ENCODE measurements around the gene UBL4A.

UBL4A gene

GRCh38 chrX:154486396-154487207 is at the start of gene UBL4A:
Gene UBL4A (minus strand): TSS chrX:154486615. CDS start chrX:154486584, 31 bp downstream.
- DNase-seq (ENCODE audit: low read depth), result peak; percentile 48

DNA sequence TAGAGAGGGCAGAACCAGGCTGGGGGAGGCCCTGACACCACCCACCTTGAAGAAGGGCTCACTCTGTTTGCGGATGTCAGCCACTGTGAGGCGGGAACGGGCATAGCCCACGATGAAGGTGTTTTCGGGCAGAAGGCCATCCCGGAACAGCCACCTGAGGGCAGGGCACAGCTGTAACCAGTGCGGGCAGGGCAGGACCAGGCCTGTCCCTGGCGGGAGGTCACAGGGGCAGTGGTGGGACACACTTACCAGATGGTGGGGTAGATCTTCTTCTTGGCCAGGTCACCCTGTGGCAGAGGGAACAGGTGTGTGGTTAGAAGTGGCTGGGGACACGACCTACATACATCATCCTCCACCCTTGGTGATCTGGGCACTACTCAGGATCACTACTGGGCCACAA is 49.5 kb upstream of the UBL4A start:
- no peak for DNase-seq (ENCODE audit: low read depth)

GRCh38 chrX:154534526-154535322 is 48.3 kb upstream of the UBL4A start:
- DNase-seq (ENCODE audit: low read depth), result peak; percentile 77

DNA sequence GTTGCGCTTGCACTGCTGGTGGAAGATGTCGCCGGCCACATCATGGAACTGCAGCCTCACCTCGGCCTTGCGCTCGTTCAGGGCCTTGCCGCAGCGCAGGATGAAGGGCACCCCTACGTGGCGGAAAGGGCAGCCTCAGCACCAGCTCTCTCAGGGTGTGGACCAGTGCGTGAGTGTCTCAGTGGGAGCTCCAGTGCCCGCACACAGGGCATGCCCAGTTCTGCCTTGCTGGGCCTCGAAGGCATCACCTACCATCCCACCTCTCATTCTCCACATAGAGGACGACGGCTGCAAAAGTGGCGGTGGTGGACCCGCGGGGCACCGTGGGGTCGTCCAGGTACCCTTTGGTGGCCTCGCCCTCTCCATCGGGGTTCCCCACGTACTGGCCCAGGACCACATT is 46.3 kb upstream of the UBL4A start:
- DNase-seq (ENCODE audit: low read depth), result no peak

DNA sequence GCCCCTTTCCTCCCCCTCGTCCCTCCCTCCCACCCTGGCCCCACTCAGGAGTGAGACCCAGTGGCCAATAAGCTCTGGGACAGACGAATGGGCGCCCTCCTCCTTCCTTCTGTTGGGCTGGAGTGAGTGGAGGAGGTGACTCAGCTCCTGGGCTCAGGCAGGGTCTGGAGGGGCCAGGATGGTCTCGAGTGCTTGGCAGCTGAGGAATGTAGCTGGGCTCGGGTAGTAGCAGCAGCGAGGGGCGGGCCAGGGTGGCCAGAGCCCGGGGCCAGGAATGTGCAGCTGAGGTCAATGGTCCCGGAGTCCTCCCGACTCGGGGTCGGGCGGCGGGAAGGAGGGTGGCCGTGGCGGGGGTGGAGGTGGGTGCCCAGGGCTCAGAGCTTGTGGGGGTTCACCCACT is 45.2 kb upstream of the UBL4A start:
- DNase-seq (ENCODE audit: low read depth), result no peak

- DNase-seq (ENCODE audit: low read depth), result no peak
Measured at GRCh38 chrX:154530286-154530685, 43.9 kb upstream of the UBL4A start.

DNA sequence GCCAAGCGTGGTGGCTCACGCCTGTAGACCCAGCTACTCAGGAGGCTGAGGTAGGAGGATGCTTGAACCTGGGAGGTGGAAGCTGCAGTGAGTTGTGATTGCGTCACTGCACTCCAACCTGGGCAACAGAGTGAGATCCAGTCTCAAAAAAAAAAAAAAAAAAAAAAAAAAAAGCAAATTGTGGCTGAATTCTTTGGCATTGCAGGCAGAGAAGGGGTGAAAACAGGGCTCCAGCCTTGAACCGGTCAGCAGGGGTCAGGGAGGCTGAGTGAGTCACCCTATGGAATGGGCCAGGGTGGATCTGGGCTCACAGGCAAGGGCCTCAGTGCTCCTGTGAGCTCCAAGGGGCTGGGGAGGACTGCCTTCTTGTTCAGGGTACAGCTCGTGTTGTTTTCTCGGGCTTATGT is 42.8 kb upstream of the UBL4A start:
- DNase-seq (ENCODE audit: low read depth), result no peak

DNA sequence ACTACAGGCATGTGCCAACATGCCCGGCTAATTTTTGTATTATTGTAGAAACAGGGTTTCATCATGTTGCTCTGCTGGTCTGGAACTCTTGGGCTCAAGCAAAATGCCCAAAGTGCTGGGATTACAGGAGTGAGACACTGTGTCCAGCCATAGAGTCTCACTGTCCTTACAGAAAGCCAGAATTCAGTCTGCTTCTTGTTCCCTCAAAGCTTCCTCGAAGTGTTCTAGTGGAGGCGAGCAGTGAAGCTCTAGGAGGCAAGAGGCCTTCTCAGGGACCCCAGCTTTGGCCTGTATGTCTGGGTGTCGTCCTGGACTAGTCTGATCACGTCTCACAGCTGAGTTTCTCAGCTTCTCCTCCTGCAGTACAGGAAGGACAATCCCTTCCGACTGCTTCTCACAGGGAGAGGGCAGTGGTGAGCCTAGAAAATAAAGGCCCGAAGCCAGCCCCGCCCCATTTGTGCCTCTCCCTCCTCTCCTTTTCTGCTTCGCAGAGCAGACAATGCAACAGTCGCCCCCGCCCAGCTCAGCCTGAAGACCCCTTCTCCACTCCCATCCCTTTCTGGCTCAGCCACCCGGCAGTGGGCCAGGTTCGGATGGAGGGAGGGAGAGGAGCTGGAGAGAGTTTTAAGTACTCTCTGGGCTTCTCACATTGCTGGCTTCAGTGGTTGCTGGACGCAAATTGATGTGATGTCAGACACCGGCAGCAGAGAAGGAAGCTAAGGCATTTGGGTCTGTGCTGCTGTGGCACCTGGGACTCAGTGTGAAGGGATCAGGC is 40.7 kb upstream of the UBL4A start:
- no peak for DNase-seq (ENCODE audit: low read depth)

- no peak for DNase-seq (ENCODE audit: low read depth)
Measured at GRCh38 chrX:154525606-154526490, 39.4 kb upstream of the UBL4A start.

DNA sequence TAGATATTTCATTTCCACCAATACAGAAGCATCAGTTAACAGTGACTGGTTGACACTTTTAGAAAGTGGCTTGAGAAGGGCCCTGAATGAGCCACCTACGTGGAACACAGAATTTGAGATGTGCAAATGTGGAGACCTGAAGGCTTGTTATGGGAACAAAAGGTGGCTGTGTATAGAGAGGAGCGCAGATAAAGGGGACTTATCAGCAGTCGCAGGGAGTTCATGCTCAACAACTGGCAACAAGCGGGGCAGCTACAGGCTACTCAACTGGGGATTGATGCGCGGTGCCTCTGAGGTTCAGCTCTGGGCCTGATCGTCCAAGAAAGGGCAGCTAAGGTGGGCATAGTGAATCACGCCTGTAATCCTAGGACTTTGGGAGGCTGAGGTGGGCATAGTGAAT is 33.0 kb upstream of the UBL4A start:
- no peak for DNase-seq (ENCODE audit: low read depth)

DNA sequence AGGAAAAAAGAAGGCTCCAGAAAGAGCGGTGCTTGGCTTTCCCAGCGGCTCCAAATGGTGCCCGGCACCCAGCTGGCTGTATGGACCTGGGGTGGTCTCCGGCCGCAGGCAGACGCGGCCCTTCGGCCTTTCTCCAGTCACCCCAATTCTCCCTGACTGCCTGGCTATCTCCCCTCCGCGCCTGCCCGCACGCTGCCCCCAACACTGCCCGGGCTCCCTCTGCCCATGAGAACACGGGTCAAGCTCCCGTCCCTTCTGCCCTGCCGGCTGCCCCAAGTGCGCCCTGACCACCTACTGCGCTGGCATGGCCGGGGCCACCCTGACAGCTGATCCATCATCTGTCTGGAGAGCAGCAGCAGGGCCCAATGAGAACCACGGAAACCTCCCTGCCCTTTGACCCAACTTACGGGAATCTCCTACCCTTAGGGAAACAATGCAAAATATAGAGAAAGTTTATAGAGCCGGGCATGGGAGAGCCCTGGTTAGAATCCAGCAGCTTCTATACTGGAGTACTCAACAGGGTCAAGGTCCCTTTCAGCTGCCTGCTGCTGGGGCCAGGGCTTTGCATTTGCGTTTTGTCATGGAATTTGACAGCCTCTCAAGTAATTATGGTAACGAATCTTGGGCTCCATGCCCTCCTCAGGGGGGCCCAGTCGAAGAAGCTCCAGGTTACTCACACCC is 30.8 kb upstream of the UBL4A start:
- no peak for DNase-seq (ENCODE audit: low read depth)

DNA sequence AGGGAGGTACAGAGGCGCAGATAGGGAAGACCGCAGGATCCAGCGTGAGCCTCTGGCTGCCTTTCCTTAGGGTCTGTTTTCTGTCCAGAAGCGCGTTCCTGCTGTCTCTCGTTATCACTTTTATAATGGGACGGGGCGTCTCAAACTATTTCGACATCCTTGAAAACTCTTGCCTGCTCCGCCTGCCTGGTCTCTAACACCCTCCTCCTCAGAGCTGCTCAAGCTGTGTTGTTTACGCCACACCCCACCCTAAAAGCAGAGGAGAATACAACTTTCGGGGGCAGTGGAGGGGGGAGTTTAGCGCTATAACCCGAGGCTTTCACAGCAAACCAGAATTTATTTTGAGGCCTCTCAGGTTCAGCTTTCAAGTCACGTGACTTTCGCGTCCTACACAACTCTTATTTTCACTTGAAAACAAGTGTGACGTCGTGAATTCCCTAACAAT is 30.3 kb upstream of the UBL4A start:
- DNase-seq (ENCODE audit: low read depth), result no peak

GRCh38 chrX:154515966-154516655 is 29.7 kb upstream of the UBL4A start, which contains the start of gene FAM3A:
Gene FAM3A (minus strand): TSS chrX:154516232. CDS start chrX:154515772, 460 bp downstream.
- DNase-seq (ENCODE audit: low read depth), result peak; percentile 84

GRCh38 chrX:154515090-154515965 is 28.9 kb upstream of the UBL4A start:
- DNase-seq (ENCODE audit: low read depth), result no peak

DNA sequence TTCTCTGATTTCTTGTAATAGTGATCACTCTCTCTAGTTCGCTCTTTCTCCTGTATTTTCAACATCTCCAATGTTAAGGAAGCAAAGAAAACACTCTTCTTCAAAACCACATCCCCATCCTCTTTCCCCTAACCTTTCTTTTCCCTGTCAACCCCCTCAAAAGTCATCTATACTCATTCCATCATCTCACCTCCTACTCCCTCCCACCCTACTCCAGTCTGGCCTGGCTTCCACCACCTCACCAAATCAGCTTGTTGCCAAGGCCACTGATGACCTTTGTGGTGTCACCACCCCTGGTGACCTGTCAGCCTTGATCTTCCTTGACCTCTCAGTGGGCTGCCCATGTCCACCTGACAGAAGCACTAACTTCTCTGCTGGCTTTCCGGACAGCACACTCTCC is 27.3 kb upstream of the UBL4A start:
- DNase-seq (ENCODE audit: low read depth), result no peak

DNA sequence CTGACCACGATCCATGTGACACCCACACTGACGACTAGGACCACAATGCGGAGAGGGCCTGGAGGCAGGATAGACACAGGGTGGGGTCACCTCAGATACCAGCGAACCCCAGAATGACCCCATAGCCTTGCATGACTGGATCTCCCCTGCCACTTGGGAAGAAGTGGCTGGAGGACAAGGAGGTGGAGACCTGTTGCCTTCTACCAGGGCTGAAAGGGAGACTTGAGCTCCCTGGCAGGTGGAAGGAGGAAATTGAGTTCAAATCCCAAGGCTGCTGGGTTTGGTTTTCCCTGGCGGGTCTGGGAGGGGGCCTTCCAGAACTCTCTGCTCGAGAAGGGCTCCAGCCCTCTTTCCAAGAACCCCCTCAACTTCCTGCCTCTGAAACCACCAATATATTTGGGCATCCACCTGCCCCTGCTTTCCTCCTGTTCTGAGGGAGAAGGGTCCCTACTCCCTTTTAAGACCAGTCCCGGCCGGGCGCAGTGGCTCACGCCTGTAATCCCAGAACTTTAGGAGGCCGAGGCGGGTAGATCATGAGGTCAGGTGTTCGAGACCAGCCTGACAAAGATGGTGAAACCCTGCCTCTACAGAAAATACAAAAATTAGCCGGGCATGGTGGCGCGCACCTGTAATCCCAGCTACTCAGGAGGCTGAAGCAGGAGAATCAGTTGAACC is 26.6 kb upstream of the UBL4A start:
- DNase-seq (ENCODE audit: low read depth), result no peak

DNA sequence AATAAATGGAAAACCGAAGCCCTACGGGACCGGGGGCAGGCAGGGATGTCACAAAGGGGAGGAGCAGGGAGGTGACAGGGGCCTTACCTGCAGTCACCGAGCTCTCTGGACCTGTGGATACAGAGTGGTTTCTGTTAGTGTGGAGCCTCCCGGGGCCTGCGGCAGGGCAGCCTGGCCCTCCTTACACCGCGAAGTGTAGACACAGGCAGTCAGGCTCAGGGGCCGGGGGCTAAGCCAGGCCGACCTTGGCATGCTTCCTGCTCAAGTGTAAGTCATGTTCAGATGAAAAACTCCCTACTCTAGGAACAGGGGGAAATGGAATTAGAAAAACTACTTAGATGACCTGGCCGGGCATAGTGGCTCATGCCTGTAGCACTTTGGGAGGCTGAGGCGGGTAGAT is 25.3 kb upstream of the UBL4A start:
- no peak for DNase-seq (ENCODE audit: low read depth)

GRCh38 chrX:154509455-154509854 is 23.0 kb upstream of the UBL4A start:
- DNase-seq (ENCODE audit: low read depth), result no peak

DNA sequence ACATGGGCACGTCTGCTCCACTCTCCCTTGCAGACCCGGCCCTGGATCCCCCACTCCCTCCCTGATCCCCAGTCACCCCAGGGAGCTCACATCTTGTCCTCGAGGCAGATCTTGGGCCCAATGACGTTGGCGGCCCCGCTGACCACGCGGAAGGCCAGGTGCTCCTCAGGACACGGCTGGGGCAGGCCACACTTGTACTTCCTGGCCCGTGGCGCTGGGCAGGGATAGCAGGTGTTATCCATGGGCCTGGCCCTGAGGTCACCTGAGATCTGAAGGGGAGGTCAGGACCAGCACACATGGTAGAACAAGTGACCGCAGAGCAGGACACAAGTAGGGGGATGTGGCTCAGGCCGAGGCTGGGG is 21.9 kb upstream of the UBL4A start:
- no peak for DNase-seq (ENCODE audit: low read depth)

Measured in stimulated activated CD8-positive, alpha-beta memory T cell treated with anti-CD3 and anti-CD28 coated beads, Interleukin-12 subunit alpha, Interleukin-12 subunit beta, amount 100 ng/mL, for 4 hours (primary cell).